Peyer's patch (tissue), 4 donors: ENCODE measurements around the gene DEPDC4. TPM values are rescaled to one million over a fixed set of nuclear protein-coding genes. Genes with fewer than 3 reads are reported as not detected.

ENCODE experiments used
- DNase-seq, 3 donors: peaks; one replicate each; pipeline ENCODE4 v3.0.0-alpha.2; 2017 to 2019
- H3K27ac ChIP-seq, 4 donors: fragments of 200-600 bp; sonication (generic); one replicate each; pipeline ENCODE4 v1.5.1; 2016 to 2019
- H3K27me3 ChIP-seq, 2 donors: fragments of 200-600 bp; sonication (generic); one replicate each; pipeline ENCODE4 v1.5.1; 2019
- H3K36me3 ChIP-seq, 3 donors: fragments of 200-600 bp; sonication (generic); one replicate each; pipeline ENCODE4 v1.5.1; 2016 to 2019
- H3K4me1 ChIP-seq, 4 donors: fragments of 200-600 bp; sonication (generic); one replicate each; pipeline ENCODE4 v1.5.1; 2016 to 2019
- H3K4me3 ChIP-seq, 4 donors: fragments of 200-600 bp; sonication (generic); 1 replicate in 3 of 4; 2 replicates in 1 of 4; pipeline ENCODE4 v1.5.1; 2016 to 2019; ENCODE audit warnings: mild to moderate bottlenecking in 1 of 4
- H3K9me3 ChIP-seq, 4 donors: fragments of 200-600 bp; sonication (generic); one replicate each; pipeline ENCODE4 v1.5.1; 2016 to 2019; ENCODE audit warnings: mild to moderate bottlenecking in 1 of 4
- CTCF ChIP-seq, 6 experiments: fragments of 450-650 bp in 4 of 6; fragments of 200-600 bp in 2 of 6; sonication (generic) in 1 of 6; IDR thresholded peaks; one replicate each; pipeline ENCODE4 v1.5.1; 2017 to 2019; ENCODE audit warnings: antibody characterized with exemption in 6 of 6, mild to moderate bottlenecking in 3 of 6, moderate library complexity in 1 of 6
- POLR2A ChIP-seq, 2 donors: fragments of 450-650 bp; IDR thresholded peaks; one replicate each; pipeline ENCODE4 v1.5.1; 2017; ENCODE audit warnings: antibody characterized with exemption in 2 of 2, mild to moderate bottlenecking in 2 of 2, moderate library complexity in 2 of 2
- total RNA-seq, 4 donors: library from RNA; depleted of rRNA; stranded (reverse); fragments of >200 nt; gene quantifications; one replicate each; pipeline ENCODE4 v1.1.0, GENCODE V29; 2016

The DEPDC4 gene
- total RNA-seq, 4 donors from 2014 or later: 1.4 to 2.0 TPM; not detected in 2

- Histone ChIP-seq H3K27me3 (no peaks in the 10 kb centered on the region), H3K4me3 (no peak overlapping the region)
- DNase-seq: no peak
Observed at GRCh38 chr12:100279607-100280244, 12.8 kb upstream of the DEPDC4 start.

GRCh38 chr12:100279159-100279558 is 12.3 kb upstream of the DEPDC4 start:
- no peaks in the 10 kb centered on the region for H3K27me3 ChIP-seq
- no peak overlapping the region for H3K4me3 ChIP-seq
- H3K9me3 ChIP-seq: no peaks in the 10 kb centered on the region
- H3K36me3 ChIP-seq: peaks cover 0 to 8% (median 0%) of the 10 kb centered on the region in 3 donors
- no peak for DNase-seq
- no peak overlapping the region for H3K27ac ChIP-seq
- H3K4me1 ChIP-seq: peaks cover 0 to 13% (median 0%) of the 10 kb centered on the region in 4 donors
- TF ChIP-seq CTCF (IDR thresholded peaks at IDR 0.05): no peak

More at GRCh38 chr12:100279607-100280244, 12.8 kb upstream of the DEPDC4 start:
- Histone ChIP-seq H3K27ac (no peak overlapping the region), H3K9me3 (no peaks in the 10 kb centered on the region), H3K4me1 (peaks cover 0 to 13% (median 0%) of the 10 kb centered on the region in 4 donors), H3K36me3 (peaks cover 0 to 14% (median 0%) of the 10 kb centered on the region in 3 donors)
- TF ChIP-seq POLR2A (IDR thresholded peaks at IDR 0.05): no peak
- TF ChIP-seq CTCF (IDR thresholded peaks at IDR 0.05): no peak

- no peaks in the 10 kb centered on the region for H3K36me3 ChIP-seq
- DNase-seq: no peak
- H3K4me3 ChIP-seq: no peak overlapping the region
- TF ChIP-seq CTCF (IDR thresholded peaks at IDR 0.05) (no peak), POLR2A (IDR thresholded peaks at IDR 0.05) (no peak)
- H3K27me3 ChIP-seq: no peaks in the 10 kb centered on the region
- H3K27ac ChIP-seq: no peak overlapping the region
- H3K9me3 ChIP-seq: no peaks in the 10 kb centered on the region
- H3K4me1 ChIP-seq: peaks cover 0 to 17% (median 0%) of the 10 kb centered on the region in 4 donors
Observed at GRCh38 chr12:100274291-100274690, 7.4 kb upstream of the DEPDC4 start.

- H3K4me1 ChIP-seq: peaks cover 0 to 19% (median 0%) of the 10 kb centered on the region in 4 donors
- no peak overlapping the region for H3K27ac ChIP-seq
- H3K4me3 ChIP-seq: no peak overlapping the region
- H3K9me3 ChIP-seq: no peaks in the 10 kb centered on the region
- no peaks in the 10 kb centered on the region for H3K27me3 ChIP-seq
- no peaks in the 10 kb centered on the region for H3K36me3 ChIP-seq
- no peak for TF ChIP-seq POLR2A (IDR thresholded peaks at IDR 0.05)
- no peak for TF ChIP-seq CTCF (IDR thresholded peaks at IDR 0.05)
- no peak for DNase-seq
Observed at GRCh38 chr12:100273782-100274181, 6.9 kb upstream of the DEPDC4 start.

- H3K36me3 ChIP-seq: no peaks in the 10 kb centered on the region
- DNase-seq: no peak
- no peak overlapping the region for H3K27ac ChIP-seq
- no peak for TF ChIP-seq POLR2A (IDR thresholded peaks at IDR 0.05)
- TF ChIP-seq CTCF (IDR thresholded peaks at IDR 0.05): no peak
- H3K4me1 ChIP-seq: peaks cover 0 to 28% (median 0%) of the 10 kb centered on the region in 4 donors
- no peaks in the 10 kb centered on the region for H3K27me3 ChIP-seq
- no peaks in the 10 kb centered on the region for H3K9me3 ChIP-seq
- peak overlapping the region in 2 of 4 donors; percentile 84 for H3K4me3 ChIP-seq
Observed at GRCh38 chr12:100268835-100269564, 2.1 kb upstream of the DEPDC4 start.
